ENCODE measurements around the gene CHRFAM7A.
"Not testable (repeated sequence)": the region's sequence is repeated elsewhere in the genome, so short reads cannot be mapped to it uniquely, and the experiment has no call there.

DNA sequence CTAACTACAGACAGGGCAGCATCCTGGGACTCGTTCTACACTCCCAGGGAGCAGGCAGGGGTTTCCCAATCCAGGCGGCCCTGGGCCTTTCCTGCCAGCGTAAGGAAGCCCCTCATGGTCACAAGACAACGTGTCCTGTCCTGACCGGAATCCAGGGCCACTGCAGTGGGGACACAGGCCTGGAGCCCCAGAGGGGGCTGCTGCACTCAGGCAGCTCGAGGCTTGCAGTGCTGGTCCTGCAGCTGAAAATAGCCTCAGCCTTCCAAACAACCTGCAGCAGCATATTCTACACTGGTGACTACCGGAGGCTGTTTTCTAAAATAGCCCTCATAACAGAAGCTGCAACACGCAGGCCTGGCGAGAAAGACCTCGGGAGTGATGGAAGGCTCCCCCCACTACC lies 18.5 kb downstream of the CHRFAM7A start:
- TF ChIP-seq CTCF (IDR thresholded peaks at IDR 0.05 in 2 of 3, conservative IDR thresholded peaks at IDR 0.05 in 1 of 3; ENCODE audit: borderline replicate concordance in 1 of 3, insufficient read depth in 1 of 3, low read depth in 2 of 3, low read length in 2 of 3); SP1 (IDR thresholded peaks at IDR 0.05; ENCODE audit: low read depth); POLR2A (IDR thresholded peaks at IDR 0.05; ENCODE audit: borderline replicate concordance, extremely low read depth, insufficient read depth, insufficient read length); YY1 (IDR thresholded peaks at IDR 0.05; ENCODE audit: extremely low read depth, insufficient replicate concordance, low read depth, low read length); EZH2 (IDR thresholded peaks at IDR 0.05); POLR2AphosphoS5 (IDR thresholded peaks at IDR 0.05; ENCODE audit: low read depth, low read length); EZH2phosphoT487 (IDR thresholded peaks at IDR 0.05; ENCODE audit: borderline replicate concordance); ZNF274 (IDR thresholded peaks at IDR 0.05; ENCODE audit: low read depth, low read length); TCF7L2 (IDR thresholded peaks at IDR 0.05; ENCODE audit: borderline replicate concordance, extremely low read depth, insufficient read depth, insufficient read length); MAX (IDR thresholded peaks at IDR 0.05); RAD21 (IDR thresholded peaks at IDR 0.05; ENCODE audit: low read depth): not testable (repeated sequence)

Measured in HCT116 (cell line).